GM19395 (cell line): Measurements from ENCODE around the gene PLA2G2A.
"Not testable (repeated sequence)": the region's sequence is repeated elsewhere in the genome, so short reads cannot be mapped to it uniquely, and the experiment has no call there.

ENCODE experiments used
- ATAC-seq: cut with Tn5 transposase; IDR thresholded peaks from one replicate; pipeline ENCODE4 v1.9.1; 2021; ENCODE audit warnings: mild to moderate bottlenecking, moderate library complexity; ENCODE audit not compliant: unreplicated experiment

Gene PLA2G2A, protein sequence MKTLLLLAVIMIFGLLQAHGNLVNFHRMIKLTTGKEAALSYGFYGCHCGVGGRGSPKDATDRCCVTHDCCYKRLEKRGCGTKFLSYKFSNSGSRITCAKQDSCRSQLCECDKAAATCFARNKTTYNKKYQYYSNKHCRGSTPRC

DNA sequence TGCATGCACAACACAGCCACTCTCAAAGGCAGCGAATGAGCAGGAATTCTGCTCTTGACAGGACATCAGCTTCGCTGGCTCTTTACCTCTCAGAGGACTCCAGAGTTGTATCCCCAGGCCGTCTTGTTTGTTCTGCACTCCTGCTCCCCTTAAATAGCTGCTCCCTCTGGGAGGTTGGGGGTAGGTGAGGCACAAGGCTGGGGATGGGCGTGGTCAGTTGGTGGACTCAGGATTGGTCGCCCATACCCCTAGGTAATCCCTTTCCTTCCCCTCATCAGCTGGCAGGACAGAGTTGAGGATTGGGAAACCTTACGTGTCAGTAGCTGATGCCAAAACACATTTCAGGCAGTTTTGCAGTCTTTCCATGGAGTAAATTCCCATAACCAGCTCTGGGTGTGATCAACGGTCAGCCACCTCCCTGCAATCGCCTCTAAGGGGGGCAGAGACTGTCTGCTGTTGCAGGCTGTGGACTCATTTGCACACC is at the start of gene PLA2G2A:
Gene PLA2G2A, minus strand, starts transcription at position 125 of the 484 bp plus-strand sequence. CDS start 845 bp downstream, outside the sequence.
- ATAC-seq: no peak

DNA sequence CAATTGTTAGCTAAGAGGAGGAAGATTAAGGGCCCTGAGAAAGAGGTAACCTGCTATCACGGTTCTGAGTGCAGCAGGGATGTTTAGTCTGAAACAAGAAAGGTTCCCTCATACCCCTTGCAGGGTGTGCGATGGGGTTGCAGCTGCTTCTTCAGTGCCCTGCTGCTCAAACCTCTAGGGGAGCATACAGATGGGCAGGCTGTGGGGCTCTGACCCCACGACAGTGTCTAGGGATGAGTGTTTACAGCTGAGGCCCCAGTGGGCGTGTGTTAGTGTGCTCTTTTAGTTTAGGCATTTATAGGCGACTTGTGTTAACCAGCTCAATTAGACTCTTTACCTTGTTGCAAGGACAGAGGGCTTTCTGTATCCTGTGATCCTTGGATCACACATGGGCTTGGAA is 49.3 kb upstream of the PLA2G2A start:
- ATAC-seq: no peak

DNA sequence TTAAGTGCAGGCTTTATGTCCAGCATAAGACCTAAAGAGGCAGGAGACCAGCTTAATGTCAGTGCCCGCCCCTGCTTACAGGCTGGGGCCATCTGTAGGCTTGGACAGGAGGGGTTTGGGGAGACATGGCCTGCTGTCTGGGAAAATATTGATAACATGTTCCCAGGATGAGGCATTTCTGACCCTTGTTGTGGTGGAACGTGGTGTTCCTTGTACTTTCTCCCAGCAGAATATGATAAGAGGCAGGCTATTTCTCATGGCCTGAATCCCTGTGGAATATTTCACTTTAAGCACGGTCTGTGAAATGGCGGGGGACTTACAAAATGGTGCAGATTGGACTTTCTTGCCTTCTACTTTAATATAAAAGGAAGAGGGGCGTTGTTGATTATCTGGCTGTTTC is 48.7 kb upstream of the PLA2G2A start:
- no peak for ATAC-seq

DNA sequence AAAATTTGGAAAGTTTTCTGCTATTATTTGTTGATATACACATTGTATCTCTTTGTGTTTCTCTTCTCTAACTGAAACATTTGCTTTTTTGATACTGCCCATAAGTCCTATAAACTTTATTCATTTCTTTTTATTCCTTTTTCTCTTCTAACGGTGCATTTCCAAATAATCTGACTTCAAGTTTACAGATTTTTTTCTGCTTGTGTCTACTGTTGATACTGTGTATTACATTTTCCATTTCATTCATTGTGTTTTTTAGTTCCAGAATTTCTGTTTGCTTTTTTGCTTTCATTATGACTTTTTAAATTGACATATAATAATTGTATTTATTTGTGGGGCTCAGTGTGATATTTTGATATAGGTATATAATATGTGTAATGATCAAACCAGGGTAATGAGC is 38.3 kb upstream of the PLA2G2A start:
- ATAC-seq: no peak

DNA sequence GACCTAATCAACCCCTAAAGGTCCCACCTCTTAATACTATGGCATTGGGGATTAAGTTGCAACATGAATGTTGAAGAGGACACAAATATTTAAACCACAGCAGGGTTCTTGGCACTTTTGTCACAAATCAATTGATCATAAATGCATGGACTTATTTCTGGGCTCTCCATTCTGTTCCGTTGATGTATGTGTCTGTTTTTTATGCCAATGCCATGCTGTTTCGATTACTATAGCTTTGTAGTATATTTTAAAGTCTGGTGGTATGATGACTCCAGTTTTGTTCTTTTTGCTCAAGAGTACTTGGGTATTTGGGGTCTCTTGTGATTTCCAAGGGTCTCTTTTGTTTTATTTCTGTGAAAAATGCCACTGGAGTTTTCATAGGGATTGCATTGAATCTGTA is 34.7 kb upstream of the PLA2G2A start:
- ATAC-seq: no peak

DNA sequence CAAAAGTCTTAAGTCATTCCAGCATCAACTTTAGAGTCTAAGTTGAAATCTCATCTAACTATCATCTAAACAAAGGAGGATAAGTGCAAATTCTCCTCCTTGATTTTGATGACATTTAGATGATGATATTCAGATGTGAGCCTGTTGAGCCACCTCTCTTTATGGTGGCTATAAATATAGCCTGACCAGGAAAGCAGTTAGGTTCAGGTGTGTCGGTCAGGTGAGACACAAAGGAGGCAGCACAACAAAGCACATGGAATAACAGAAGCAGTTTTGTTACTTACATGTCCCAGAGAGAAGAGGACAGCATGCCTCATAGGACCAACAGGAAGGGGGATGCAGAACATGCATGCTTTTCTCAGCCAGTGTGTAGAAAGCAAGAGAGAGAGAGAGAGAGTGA is 30.6 kb upstream of the PLA2G2A start:
- ATAC-seq: no peak

DNA sequence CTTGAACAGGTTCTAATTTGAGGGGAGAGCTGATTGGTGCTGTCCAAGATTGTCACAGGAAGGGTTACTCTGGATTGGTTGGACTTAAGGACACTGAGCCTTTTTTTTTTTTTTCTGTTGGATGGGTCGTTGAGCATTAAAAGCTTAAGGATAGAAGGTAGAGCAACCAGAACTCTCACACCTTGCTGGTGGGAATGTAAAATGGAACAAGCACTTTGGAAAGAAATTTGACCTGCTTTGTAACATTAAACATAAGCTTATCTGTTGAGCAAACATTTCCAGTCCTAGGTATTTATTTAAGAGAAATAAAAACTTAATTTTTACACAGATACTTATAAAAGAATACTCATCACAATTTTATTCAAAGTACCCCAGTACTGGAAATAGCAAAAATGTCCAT is 29.8 kb upstream of the PLA2G2A start:
- no peak for ATAC-seq

DNA sequence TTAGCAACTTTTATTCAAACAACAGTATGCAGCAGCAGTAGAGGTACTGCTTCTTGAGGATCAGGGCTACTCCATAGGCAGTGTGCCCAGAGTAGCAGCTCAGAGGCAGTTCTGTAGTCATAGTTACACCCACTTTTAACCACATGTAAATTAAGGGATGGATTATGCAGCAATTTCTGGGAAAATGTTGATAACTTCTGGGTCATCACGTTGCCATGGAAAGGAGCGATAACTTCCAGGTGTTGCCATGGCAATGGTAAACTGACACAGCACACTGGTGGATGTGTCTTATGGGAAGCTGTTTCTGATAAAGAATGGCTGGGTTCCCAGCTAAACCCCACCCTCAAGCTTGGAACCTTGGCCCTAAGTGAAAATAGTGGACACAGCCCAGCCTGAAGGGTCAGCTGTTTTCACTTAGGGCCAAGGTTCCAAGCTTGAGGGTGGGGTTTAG is 29.0 kb upstream of the PLA2G2A start:
- ATAC-seq: no peak

DNA sequence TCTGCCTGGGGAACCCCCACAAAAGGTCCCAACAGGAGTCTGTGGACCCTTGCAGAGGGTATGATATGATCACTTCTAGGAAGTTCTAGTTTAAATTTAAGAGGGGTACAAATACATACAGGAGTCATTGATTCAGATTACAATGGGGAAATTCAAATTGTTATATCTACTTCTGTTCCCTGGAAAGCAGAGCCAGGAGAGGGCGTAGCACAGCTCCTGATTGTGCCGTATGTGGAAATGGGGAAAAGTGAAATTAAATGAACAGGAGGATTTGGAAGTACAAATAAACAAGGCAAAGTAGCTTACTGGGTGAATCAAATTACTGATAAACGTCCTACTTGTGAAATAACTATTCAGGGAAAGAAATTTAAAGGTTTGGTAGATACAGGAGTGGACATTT is 19.4 kb upstream of the PLA2G2A start:
- not testable (repeated sequence) for ATAC-seq

DNA sequence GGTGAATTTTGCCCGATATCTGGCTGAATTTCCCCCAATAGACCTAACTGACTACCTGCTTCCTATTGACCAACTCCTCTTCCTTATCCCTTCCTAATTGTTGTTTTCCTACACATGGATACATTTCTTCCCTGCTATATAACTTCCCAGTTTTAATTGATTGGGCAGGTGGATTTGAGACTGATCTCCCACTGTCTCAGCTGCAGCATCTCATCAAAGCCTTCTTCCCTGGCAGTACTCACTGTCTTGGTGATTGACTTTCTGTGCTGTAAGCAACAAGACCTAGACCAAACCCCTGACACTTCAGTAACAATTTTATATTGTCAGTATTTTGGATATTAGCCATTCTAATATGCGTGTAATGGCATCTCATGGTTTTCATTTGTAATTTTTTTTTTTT is 11.3 kb upstream of the PLA2G2A start:
- ATAC-seq: no peak

DNA sequence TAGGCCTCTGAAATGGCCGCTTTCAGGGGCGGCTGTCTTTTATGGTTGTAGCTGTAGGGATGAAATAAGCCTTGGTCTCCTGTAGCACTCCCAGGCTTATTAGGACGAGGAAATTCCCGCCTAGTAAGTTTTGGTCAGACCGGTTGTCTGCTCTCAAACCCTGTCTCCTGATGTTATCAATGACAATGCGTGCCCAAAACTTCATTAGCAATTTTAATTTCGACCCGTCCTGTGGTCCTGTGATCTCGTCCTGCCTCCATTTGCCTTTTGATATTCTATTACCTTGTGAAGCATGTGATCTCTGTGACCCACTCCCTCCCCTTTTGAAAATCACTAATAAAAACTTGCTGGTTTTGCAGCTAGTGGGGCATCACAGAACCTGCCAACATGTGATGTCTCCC is 10.8 kb upstream of the PLA2G2A start:
- not testable (repeated sequence) for ATAC-seq

DNA sequence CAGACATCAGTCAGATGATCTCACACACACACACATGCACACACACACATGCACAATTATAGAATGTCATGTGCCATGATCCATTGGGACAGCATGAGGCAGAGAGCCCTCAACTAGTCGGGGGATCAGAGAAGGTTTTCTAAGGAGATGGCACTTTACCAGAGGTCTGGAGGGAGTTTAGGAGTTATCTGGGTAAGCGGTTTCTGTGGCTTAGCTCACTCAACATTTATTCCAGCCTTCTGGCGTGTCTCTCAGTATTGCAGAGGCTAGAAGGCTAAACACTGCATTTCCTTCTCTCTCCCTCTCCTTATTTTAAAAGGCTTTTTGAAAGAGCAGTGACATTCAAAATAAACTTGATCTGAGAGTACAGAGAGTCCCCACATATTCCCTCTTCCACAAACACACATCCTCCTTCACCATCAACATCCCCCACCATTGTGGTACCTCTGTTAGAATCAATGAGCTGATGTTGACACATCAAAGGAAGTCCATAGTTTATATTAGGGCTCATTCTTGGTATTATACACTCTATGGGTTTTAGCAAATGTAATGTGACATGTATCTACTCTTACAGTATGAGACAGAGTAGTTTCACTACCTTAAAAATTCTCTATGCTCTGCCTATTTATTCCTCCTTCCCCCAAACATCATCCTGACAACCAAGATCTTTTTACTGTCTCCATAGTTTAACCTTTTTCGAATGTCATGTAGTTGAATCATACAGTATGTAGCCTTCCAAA is 9.0 kb upstream of the PLA2G2A start:
- no peak for ATAC-seq

DNA sequence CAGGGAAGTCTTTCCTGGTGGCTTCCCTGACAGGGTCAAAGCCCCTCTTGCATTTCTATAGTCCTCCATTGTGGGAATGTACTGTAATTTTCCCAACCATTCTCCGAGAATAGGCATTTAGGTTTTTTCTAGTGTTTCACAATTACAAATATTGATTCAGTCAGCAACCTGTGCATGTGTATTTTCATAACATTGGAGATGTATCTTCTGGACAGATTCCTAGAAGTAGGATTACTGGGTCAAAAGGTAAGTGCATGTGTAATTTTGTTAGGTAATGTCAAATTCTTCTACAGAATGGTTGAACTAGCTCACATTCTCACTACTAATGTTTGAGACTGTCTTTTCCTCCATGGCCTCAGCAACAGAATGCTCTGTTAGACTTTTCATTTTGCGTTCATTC is 8.3 kb upstream of the PLA2G2A start:
- no peak for ATAC-seq

DNA sequence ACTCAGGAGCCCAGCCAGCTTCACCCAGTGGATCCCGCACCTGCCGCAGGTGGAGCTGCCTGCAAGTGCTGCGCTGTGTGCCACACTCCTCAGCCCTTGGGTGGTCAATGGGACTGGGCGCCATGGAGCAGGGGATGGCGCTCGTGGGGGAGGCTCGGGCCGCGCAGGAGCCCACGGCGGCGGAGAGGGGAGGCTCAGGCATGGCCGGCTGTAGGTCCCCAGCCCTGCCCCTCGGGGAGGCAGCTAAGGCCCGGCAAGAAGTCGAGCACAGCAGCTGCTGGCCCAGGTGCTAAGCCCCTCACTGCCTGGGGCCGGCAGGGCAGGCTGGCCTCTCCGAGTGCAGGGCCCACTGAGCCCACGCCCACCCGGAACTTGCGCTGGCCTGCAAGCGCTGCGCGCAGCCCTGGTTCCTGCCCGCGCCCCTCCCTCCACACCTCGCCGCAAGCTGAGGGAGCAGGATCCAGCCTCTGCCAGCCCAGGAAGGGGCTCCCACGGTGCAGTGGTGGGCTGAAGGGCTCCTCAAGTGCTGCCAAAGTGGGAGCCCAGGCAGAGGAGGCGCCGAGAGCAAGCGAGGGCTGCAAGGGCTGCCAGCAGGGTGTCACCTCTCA is 5.1 kb upstream of the PLA2G2A start:
- ATAC-seq: not testable (repeated sequence)

DNA sequence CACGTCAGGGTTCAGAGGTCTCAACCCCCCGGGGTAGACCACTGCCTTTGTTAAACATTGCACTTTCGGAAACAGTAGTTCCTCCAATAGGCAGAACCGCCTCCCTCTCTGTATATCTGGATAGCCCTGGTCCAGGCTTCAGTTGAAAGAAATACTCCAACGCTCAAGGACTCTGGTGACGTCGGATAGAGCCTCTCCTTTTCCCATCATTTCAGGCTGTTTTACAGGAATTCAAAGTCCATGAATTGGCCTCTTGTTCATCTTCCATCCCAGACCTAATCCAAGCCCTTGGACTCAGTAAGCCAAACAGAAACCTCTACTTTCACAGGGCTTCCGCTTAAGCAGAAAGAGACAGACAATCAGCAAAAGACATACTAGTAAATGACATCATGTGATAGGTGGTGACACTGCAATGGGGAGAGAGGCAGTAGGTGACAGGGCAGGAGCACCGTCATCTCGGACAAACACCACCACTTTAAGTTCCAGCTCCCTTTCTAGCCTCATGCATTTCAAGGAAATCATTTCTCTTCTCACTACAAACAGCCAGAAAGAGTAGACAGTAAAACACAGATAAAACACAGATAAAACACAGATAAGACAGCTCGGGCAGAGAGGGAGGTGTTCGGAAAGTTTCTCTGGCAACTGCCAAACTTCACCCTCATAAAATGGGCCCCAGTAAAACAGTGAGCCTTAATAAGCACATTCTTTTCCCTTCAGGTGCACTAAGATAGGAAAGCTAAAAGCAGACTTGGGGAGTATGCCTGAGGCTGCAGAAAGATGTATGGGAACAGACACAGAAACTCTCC is 2.3 kb upstream of the PLA2G2A start:
- no peak for ATAC-seq

DNA sequence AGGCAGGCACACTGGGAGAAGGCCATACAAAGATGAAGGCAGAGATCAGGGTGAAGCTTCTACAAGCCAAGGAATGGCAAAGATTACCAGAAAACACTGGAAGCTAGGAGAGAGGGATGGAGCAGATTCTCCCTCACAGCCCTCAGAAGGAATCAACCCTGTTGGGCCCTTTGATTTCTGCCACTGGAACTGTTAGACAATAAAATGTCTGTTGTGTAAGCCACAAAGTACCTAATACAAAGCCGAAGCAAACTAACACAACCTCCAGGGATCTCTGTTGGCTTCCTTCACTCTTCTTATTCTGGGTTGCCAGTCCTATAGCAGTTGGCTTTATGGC is 1.7 kb upstream of the PLA2G2A start:
- ATAC-seq: no peak

DNA sequence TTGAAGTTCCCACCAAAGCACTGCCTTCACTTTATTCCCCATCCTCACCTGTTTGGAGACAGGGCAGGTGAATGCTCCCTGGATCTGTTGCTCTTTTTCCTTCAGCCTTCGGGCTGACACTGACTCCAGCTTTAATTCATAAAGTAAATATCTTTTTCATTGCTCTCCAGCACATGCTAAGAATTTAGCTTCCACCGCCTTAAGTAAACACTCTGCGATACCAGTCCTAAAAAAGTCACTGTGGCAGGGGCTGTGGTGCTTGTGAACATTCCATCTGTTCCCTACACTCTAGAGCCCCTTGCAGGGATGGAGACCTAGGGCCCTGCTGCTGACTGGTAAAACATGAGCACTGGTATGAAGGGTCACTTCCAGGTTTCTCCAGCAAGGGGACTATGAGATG is 896 bp upstream of the PLA2G2A start:
- no peak for ATAC-seq

DNA sequence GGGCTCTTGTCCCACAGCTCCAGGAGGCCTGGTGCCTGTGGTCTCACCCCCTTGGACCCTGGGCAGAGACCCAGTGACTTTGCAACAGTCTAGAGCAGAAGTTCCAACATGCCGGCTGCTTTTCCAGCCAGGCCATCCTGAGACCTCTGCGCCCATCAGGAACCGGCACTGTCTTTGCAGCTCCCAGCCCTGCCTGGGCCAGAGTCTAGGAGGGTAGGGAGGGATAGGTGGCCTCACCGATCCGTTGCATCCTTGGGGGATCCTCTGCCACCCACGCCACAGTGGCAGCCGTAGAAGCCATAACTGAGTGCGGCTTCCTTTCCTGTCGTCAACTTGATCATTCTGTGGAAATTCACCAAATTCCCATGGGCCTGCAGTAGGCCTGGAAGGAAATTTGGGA is 1.3 kb downstream of the PLA2G2A start:
- ATAC-seq: no peak

DNA sequence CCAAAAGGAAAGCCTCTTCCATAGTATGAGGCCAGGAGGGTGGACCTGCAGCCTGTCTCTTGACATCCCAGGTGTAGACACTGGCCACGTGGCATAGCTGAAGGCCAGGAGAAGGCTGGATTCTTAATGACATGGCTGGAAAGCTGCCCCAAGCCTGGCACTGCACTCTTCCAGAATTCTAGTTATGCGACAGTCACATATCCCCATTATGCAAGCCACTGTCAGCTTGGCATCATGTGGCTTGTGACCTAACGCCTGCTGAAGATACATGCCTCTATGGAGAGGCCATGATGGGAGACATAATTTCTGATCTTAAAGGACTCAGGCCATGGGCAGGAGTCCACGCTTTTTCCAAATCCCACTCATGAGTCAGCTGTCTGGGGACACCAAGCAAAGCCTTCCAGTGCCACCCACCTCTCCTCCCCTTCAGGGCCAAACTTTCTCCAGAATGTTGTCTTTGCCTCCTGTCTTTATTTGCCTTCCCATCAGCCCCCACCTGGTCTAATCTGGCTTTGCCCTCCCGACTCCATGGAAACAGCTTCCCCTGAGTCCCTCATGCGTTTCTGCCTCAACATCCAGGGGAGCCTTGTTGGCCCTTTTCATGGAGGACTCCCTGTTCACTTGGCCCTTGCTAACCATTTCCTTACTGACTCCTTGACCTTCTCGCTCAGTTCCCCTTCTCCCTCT is 3.0 kb downstream of the PLA2G2A start:
- ATAC-seq: no peak

DNA sequence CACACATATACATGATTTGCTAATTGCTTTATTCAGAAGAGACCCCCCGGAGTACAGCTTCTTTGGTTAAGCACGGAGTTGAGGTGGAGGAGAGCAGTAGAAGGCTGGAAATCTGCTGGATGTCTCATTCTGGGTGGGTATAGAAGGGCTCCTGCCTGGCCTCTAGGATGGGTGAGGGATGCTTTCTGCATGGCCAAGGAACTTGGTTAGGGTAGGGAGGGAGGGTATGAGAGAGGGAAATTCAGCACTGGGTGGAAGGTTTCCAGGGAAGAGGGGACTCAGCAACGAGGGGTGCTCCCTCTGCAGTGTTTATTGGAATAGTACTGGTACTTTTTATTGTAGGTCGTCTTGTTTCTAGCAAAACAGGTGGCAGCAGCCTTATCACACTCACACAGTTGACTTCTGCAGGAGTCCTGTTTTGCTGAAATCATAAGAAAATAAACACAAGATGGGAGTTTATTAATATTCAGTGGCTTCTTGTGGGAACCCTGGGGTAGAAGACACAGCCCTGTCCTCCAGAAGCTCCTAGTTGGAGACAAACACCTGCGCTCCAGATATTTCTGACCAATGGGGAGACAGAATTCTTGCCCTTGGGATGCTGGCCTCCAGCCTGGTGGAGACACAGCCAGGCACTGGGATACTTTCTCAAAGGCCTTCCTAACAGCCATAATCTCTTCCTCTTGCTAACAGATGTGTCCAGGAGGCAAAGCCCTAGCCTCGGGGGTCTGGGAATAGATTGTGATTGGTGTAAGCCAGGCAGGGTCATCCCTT is 3.8 kb downstream of the PLA2G2A start:
- ATAC-seq: no peak
